D721Med (cell line): ENCODE data around the gene CDS2.

ENCODE experiments used
- DNase-seq: peaks from one replicate; pipeline ENCODE4 v3.0.0; 2011; ENCODE audit warnings: low spot score; ENCODE audit not compliant: insufficient read length
- FAIRE-seq: peaks from 2 replicates; lab custom pipeline; 2011; peaks lifted over from hg19 to GRCh38; lab: Jason Lieb, UNC
- CTCF ChIP-seq: IDR thresholded peaks from 2 replicates; pipeline ENCODE4 v1.5.1; 2012; ENCODE audit warnings: mild to moderate bottlenecking, control low read depth; ENCODE audit not compliant: insufficient read depth; ENCODE audit errors: missing control alignments

Gene CDS2

GRCh38 chr20:5212907-5213487 is 86.2 kb downstream of the CDS2 start:
- no peak for DNase-seq
- TF ChIP-seq CTCF = no peak
- no peak for FAIRE-seq

- no peak for TF ChIP-seq CTCF
- no peak for DNase-seq
- no peak for FAIRE-seq
Observed at GRCh38 chr20:5214826-5215225, 88.0 kb downstream of the CDS2 start.

GRCh38 chr20:5215672-5216304 is 89.0 kb downstream of the CDS2 start:
- DNase-seq = no peak
- no peak for FAIRE-seq
- no peak for TF ChIP-seq CTCF

GRCh38 chr20:5216663-5217062 is 89.9 kb downstream of the CDS2 start:
- TF ChIP-seq CTCF = no peak
- no peak for DNase-seq
- FAIRE-seq = no peak

- FAIRE-seq (no peak), DNase-seq (no peak)
- no peak for TF ChIP-seq CTCF
Observed at GRCh38 chr20:5217616-5218015, 90.8 kb downstream of the CDS2 start.

- no peak for FAIRE-seq
- no peak for TF ChIP-seq CTCF
- DNase-seq = no peak
Observed at GRCh38 chr20:5220321-5221060, 93.7 kb downstream of the CDS2 start.

GRCh38 chr20:5221061-5221430 is 94.2 kb downstream of the CDS2 start:
- no peak for TF ChIP-seq CTCF
- DNase-seq (no peak), FAIRE-seq (no peak)
